Ishikawa (cell line): ENCODE data around the gene NTM.

Source experiments
- CEBPB ChIP-seq: IDR thresholded peaks from 2 replicates; pipeline ENCODE4 v1.6.1; 2012
- EP300 ChIP-seq: IDR thresholded peaks from 2 replicates; pipeline ENCODE4 v1.6.1; 2012; ENCODE audit warnings: borderline replicate concordance
- FOXM1 ChIP-seq: IDR thresholded peaks from 2 replicates; pipeline ENCODE4 v1.6.1; 2012; ENCODE audit warnings: low read depth, borderline replicate concordance
- RAD21 ChIP-seq: IDR thresholded peaks from 2 replicates; pipeline ENCODE4 v1.6.1; 2012; ENCODE audit warnings: low read depth
- TAF1 ChIP-seq: IDR thresholded peaks from 2 replicates; pipeline ENCODE4 v1.6.1; 2012; ENCODE audit warnings: low read depth, mild to moderate bottlenecking
- YY1 ChIP-seq: IDR thresholded peaks from 2 replicates; pipeline ENCODE4 v1.6.1; 2012; ENCODE audit warnings: low read depth
- ZBTB7A ChIP-seq: IDR thresholded peaks from 2 replicates; pipeline ENCODE4 v1.6.1; 2012; ENCODE audit warnings: low read depth
- TF ChIP-seq, protein P1 (sequence below): IDR thresholded peaks from 2 replicates; pipeline ENCODE4 v1.6.1; 2012
- TF ChIP-seq, protein P2 (sequence below): IDR thresholded peaks from 2 replicates; pipeline ENCODE4 v1.6.1; 2012; ENCODE audit warnings: low read depth, mild to moderate bottlenecking

GRCh38 chr11:131584785-131585592 is 214.6 kb downstream of the NTM start:
- TF ChIP-seq RAD21 (no peak), EP300 (no peak), CEBPB (no peak), TAF1 (no peak), FOXM1 (no peak), YY1 (no peak), ZBTB7A (no peak)
- TF ChIP-seq, protein P1, sequence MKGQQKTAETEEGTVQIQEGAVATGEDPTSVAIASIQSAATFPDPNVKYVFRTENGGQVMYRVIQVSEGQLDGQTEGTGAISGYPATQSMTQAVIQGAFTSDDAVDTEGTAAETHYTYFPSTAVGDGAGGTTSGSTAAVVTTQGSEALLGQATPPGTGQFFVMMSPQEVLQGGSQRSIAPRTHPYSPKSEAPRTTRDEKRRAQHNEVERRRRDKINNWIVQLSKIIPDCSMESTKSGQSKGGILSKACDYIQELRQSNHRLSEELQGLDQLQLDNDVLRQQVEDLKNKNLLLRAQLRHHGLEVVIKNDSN, result no peak
- TF ChIP-seq, protein P2, sequence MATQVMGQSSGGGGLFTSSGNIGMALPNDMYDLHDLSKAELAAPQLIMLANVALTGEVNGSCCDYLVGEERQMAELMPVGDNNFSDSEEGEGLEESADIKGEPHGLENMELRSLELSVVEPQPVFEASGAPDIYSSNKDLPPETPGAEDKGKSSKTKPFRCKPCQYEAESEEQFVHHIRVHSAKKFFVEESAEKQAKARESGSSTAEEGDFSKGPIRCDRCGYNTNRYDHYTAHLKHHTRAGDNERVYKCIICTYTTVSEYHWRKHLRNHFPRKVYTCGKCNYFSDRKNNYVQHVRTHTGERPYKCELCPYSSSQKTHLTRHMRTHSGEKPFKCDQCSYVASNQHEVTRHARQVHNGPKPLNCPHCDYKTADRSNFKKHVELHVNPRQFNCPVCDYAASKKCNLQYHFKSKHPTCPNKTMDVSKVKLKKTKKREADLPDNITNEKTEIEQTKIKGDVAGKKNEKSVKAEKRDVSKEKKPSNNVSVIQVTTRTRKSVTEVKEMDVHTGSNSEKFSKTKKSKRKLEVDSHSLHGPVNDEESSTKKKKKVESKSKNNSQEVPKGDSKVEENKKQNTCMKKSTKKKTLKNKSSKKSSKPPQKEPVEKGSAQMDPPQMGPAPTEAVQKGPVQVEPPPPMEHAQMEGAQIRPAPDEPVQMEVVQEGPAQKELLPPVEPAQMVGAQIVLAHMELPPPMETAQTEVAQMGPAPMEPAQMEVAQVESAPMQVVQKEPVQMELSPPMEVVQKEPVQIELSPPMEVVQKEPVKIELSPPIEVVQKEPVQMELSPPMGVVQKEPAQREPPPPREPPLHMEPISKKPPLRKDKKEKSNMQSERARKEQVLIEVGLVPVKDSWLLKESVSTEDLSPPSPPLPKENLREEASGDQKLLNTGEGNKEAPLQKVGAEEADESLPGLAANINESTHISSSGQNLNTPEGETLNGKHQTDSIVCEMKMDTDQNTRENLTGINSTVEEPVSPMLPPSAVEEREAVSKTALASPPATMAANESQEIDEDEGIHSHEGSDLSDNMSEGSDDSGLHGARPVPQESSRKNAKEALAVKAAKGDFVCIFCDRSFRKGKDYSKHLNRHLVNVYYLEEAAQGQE, result no peak
